ENCODE results near the gene PADI3. TPM values are rescaled to one million over a fixed set of nuclear protein-coding genes. Genes with fewer than 3 reads are reported as not detected.

The PADI3 gene
- total RNA-seq, 1 experiment from 2014 or later, result 0.61 TPM

DNA sequence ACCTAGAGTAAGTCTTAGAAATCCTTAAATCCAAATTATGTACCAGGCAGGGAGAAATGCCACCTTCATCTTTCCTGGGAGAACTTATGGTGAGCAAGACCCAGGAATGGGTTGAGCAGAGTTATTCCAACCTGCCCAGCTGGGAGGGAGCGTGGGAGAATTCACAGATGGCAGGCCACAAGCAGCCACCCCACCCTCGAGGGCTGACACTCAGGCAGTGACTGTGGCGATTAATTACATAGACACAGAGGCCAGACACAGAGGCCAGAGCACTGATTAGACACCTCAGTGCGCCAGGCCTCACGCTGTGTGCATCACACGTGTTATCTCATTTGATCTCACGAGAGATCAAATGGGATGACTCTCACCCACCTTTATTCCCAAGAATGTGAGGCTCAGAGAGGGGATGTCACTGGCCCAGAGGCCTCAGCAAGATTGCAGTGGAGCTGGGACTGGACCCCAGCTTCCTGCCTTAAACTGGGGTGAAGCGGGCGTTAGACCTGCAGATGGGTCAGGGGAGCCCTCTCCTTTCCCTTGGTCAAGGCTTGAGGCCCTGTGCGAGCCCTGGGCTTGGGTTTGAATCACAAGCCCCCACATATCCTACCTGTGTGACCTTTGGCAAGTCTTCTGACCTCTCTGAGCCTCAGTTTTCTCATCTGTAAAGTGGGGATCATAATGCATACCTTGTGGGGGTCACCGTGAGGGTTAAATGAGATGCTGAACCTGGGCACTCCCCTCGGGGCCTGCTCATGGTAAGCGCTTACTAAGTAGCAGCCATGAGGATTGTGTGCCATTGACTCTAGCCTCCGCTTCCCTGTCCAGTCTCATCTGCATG, 30.3 kb downstream of the PADI3 start:
- ChIA-PET CTCF (interaction anchor here (1.6 kb wide), 1 partner anchor 154 kb away, joined by 5 read pairs; no protein-coding TSS in a partner anchor), POLR2A (no interaction called here)
- TF ChIP-seq ZNF416 (CRISPR knock-in tag; IDR thresholded peaks at IDR 0.05) (no peak), ESRRA (CRISPR knock-in tag; IDR thresholded peaks at IDR 0.05; ENCODE audit: borderline replicate concordance) (no peak), ELF4 (CRISPR knock-in tag; IDR thresholded peaks at IDR 0.05; ENCODE audit: low read depth) (no peak), ZBTB43 (CRISPR knock-in tag; IDR thresholded peaks at IDR 0.05) (no peak), ZNF219 (CRISPR knock-in tag; IDR thresholded peaks at IDR 0.05; ENCODE audit: borderline replicate concordance) (no peak), PRRX2 (CRISPR knock-in tag; IDR thresholded peaks at IDR 0.05) (no peak), E2F4 (CRISPR knock-in tag; IDR thresholded peaks at IDR 0.05; ENCODE audit: borderline replicate concordance, low read depth) (no peak), CBFB (CRISPR knock-in tag; IDR thresholded peaks at IDR 0.05; ENCODE audit: low read depth) (no peak), NR2C2 (CRISPR knock-in tag; IDR thresholded peaks at IDR 0.05) (no peak), KAT7 (CRISPR knock-in tag; IDR thresholded peaks at IDR 0.05; ENCODE audit: borderline replicate concordance) (no peak), TP53 (CRISPR knock-in tag; IDR thresholded peaks at IDR 0.05) (no peak), PRDM15 (CRISPR knock-in tag; IDR thresholded peaks at IDR 0.05) (no peak)
- TF ChIP-seq, protein P1, sequence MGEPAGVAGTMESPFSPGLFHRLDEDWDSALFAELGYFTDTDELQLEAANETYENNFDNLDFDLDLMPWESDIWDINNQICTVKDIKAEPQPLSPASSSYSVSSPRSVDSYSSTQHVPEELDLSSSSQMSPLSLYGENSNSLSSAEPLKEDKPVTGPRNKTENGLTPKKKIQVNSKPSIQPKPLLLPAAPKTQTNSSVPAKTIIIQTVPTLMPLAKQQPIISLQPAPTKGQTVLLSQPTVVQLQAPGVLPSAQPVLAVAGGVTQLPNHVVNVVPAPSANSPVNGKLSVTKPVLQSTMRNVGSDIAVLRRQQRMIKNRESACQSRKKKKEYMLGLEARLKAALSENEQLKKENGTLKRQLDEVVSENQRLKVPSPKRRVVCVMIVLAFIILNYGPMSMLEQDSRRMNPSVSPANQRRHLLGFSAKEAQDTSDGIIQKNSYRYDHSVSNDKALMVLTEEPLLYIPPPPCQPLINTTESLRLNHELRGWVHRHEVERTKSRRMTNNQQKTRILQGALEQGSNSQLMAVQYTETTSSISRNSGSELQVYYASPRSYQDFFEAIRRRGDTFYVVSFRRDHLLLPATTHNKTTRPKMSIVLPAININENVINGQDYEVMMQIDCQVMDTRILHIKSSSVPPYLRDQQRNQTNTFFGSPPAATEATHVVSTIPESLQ (CRISPR knock-in tag; IDR thresholded peaks at IDR 0.05), result no peak
- TF ChIP-seq, protein P2, sequence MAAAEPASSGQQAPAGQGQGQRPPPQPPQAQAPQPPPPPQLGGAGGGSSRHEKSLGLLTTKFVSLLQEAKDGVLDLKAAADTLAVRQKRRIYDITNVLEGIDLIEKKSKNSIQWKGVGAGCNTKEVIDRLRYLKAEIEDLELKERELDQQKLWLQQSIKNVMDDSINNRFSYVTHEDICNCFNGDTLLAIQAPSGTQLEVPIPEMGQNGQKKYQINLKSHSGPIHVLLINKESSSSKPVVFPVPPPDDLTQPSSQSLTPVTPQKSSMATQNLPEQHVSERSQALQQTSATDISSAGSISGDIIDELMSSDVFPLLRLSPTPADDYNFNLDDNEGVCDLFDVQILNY (CRISPR knock-in tag; IDR thresholded peaks at IDR 0.05), result no peak
- TF ChIP-seq, protein P3, sequence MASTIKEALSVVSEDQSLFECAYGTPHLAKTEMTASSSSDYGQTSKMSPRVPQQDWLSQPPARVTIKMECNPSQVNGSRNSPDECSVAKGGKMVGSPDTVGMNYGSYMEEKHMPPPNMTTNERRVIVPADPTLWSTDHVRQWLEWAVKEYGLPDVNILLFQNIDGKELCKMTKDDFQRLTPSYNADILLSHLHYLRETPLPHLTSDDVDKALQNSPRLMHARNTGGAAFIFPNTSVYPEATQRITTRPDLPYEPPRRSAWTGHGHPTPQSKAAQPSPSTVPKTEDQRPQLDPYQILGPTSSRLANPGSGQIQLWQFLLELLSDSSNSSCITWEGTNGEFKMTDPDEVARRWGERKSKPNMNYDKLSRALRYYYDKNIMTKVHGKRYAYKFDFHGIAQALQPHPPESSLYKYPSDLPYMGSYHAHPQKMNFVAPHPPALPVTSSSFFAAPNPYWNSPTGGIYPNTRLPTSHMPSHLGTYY (CRISPR knock-in tag; IDR thresholded peaks at IDR 0.05), result no peak
- Mint-ChIP-seq H3K4me1 (no peaks in the 10 kb centered on the region), H3K27me3 (ENCODE audit: low read depth) (no peaks in the 10 kb centered on the region), H3K9me3 (0 out of 2 replicates have a peak, but pooled peaks cover 3% of the 10 kb centered on the region), H3K36me3 (no peaks in the 10 kb centered on the region), H3K27ac (no peak overlapping the region), H3K4me3 (no peak overlapping the region)
- DNase-seq (ENCODE audit: low spot score) (no peak), ATAC-seq (no peak)

All from WTC11 (cell line).